ENCODE results near the gene PBX1. TPM values are rescaled to one million over a fixed set of nuclear protein-coding genes. Genes with fewer than 3 reads are reported as not detected.

Gene PBX1
- total RNA-seq, 4 donors from 2014 or later: 33.3 to 61.8 (median 56.2) TPM

GRCh38 chr1:164654200-164654599 is 95.2 kb downstream of the PBX1 start:
- ATAC-seq (ENCODE audit: low FRiP score) (no peak), DNase-seq (ENCODE audit: low spot score) (no peak)
- TF ChIP-seq CTCF (IDR thresholded peaks at IDR 0.05): no peak

GRCh38 chr1:164658864-164659263 is 99.9 kb downstream of the PBX1 start:
- no peak for TF ChIP-seq CTCF (IDR thresholded peaks at IDR 0.05)
- DNase-seq (ENCODE audit: low spot score) (no peak), ATAC-seq (ENCODE audit: low FRiP score) (no peak)

GRCh38 chr1:164659621-164660411 is 100.8 kb downstream of the PBX1 start:
- DNase-seq (ENCODE audit: low spot score) (no peak), ATAC-seq (ENCODE audit: low FRiP score) (no peak)
- no peak for TF ChIP-seq CTCF (IDR thresholded peaks at IDR 0.05)

GRCh38 chr1:164660412-164660772 is 101.4 kb downstream of the PBX1 start:
- ATAC-seq (ENCODE audit: low FRiP score): no peak
- DNase-seq (ENCODE audit: low spot score): no peak
- no peak for TF ChIP-seq CTCF (IDR thresholded peaks at IDR 0.05)

GRCh38 chr1:164660775-164661174 is 101.8 kb downstream of the PBX1 start:
- no peak for DNase-seq (ENCODE audit: low spot score)
- no peak for ATAC-seq (ENCODE audit: low FRiP score)
- TF ChIP-seq CTCF (IDR thresholded peaks at IDR 0.05): no peak

GRCh38 chr1:164662462-164662861 is 103.5 kb downstream of the PBX1 start:
- no peak for TF ChIP-seq CTCF (IDR thresholded peaks at IDR 0.05)
- DNase-seq (ENCODE audit: low spot score) (no peak), ATAC-seq (ENCODE audit: low FRiP score) (no peak)

- no peak for ATAC-seq (ENCODE audit: low FRiP score)
- no peak for TF ChIP-seq CTCF (IDR thresholded peaks at IDR 0.05)
- no peak for DNase-seq (ENCODE audit: low spot score)
Observed at GRCh38 chr1:164662955-164663354, 104.0 kb downstream of the PBX1 start.

Data from omental fat pad (tissue), 4 donors.